SK-N-SH treated with all-trans-retinoic acid at 6 μM for 48 hours (cell line): ENCODE data around the gene ZBTB40.

Experiments used
- ARNTL ChIP-seq: fragments of 450-650 bp; formaldehyde crosslinking; IDR thresholded peaks from 2 replicates; pipeline ENCODE4 v1.5.0; 2020; ENCODE audit warnings: low read depth, mild to moderate bottlenecking, moderate library complexity, borderline replicate concordance
- GLIS3 ChIP-seq: fragments of 250-450 bp; sonication (Bioruptor Pico); IDR thresholded peaks from 2 replicates; pipeline ENCODE4 v1.5.0; 2020; ENCODE audit warnings: mild to moderate bottlenecking, moderate library complexity
- OSR1 ChIP-seq: fragments of 250-450 bp; sonication (Bioruptor Pico); IDR thresholded peaks from 2 replicates; pipeline ENCODE4 v1.8.0; 2022; ENCODE audit warnings: moderate library complexity, mild to moderate bottlenecking, inconsistent platforms
- TCF4 ChIP-seq: fragments of 250-450 bp; sonication (Bioruptor Pico); IDR thresholded peaks from 2 replicates; pipeline ENCODE4 v1.8.0; 2021; ENCODE audit warnings: mild to moderate bottlenecking, moderate library complexity, borderline replicate concordance
- TF ChIP-seq, protein P1 (sequence below): fragments of 250-450 bp; sonication (Bioruptor Pico); IDR thresholded peaks from 2 replicates; pipeline ENCODE4 v1.5.1; 2021; ENCODE audit warnings: mild to moderate bottlenecking, moderate library complexity

DNA sequence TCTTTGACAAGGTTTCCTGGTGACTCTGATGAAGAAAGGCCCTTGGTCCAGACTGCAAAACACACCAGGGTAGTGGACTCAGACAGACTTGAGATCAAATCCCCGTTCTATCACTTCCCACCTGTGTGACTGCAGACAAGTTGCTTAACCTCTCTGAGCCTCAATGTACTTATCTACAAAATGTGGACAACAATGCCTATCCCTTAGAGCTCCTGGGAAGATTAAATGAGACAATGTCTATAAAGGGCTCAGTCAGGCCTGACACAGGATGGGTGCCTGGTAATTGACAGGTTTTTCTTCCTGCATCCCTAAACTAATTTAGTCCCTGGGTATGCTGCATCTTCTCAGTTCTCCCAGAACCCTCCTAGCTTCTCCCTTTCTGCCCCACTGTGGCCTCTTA is 37.9 kb upstream of the ZBTB40 start:
- TF ChIP-seq OSR1 (CRISPR knock-in tag) (no peak), TCF4 (CRISPR knock-in tag) (no peak), ARNTL (no peak), GLIS3 (CRISPR knock-in tag) (no peak)
- TF ChIP-seq, protein P1, sequence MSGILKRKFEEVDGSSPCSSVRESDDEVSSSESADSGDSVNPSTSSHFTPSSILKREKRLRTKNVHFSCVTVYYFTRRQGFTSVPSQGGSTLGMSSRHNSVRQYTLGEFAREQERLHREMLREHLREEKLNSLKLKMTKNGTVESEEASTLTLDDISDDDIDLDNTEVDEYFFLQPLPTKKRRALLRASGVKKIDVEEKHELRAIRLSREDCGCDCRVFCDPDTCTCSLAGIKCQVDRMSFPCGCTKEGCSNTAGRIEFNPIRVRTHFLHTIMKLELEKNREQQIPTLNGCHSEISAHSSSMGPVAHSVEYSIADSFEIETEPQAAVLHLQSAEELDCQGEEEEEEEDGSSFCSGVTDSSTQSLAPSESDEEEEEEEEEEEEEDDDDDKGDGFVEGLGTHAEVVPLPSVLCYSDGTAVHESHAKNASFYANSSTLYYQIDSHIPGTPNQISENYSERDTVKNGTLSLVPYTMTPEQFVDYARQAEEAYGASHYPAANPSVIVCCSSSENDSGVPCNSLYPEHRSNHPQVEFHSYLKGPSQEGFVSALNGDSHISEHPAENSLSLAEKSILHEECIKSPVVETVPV (CRISPR knock-in tag), result no peak
